Erythroblast (primary cell): Measurements from ENCODE around the gene ABCA7.

Experiments used
- GATA1 ChIP-seq: IDR thresholded peaks from 2 replicates; pipeline ENCODE4 v1.6.1; 2011; ENCODE audit warnings: low read depth, mild to moderate bottlenecking, control low read depth, low read length, moderate library complexity
- POLR2A ChIP-seq: IDR thresholded peaks from 2 replicates; pipeline ENCODE4 v1.6.1; 2011; ENCODE audit warnings: mild to moderate bottlenecking, low read length

DNA sequence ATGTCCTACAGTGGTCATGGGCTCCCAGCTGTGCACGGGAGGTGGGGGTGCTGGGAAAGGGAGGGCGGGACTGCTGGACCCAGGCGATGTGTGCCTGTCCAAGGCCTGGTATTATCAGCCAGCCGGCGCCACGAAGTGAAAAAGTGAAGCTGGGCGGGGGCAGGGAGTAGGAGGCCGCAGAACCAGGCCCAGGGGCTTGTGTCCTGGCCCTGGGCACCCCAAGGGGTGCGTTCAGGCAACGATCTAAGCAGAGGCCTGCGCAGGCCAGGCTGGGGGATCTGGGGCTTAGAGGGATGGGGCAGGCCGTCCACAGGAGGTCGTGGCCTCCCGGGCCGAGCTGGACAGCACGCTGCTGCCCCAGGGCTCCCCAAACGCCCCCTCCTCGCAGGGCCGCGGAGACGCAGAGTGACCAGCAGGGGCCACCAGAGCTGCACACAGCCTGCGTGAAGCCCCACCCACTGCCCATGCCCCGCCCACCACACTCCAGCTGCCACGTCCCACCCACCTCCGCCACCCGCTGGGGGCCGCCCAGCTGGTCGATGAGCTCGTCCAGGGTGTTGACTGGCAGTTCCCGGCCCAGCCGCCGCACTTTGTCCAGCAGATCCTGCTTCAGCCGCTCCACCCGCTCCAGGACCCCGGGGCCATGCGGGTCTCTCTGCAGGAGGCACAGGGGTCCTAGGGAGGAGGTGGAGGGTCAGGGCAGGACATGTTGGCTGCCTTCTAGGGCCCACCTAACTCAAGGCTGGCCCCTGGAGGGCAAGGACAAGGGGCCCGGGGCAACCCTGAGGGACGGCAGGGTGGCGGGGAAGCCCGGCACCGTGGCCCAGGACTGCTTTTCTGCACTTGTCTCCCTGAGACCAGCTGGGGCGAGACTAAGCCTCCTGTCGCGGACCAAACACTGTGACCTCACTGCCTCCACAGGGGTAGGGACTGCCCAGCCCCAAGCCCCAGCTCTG is 73.4 kb downstream of the ABCA7 start:
- TF ChIP-seq POLR2A, result no peak
- TF ChIP-seq GATA1, result no peak
